HG02610 (cell line): ENCODE data around the gene CRYAB.
A peak's percentile ranks its signal among the peaks of the same experiment; 100 is the strongest.
"Not testable (repeated sequence)": the region's sequence is repeated elsewhere in the genome, so short reads cannot be mapped to it uniquely, and the experiment has no call there.

Source experiments
- ATAC-seq: cut with Tn5 transposase; IDR thresholded peaks from one replicate; pipeline ENCODE4 v1.9.1; 2021; ENCODE audit warnings: mild to moderate bottlenecking, moderate library complexity; ENCODE audit not compliant: unreplicated experiment

Gene CRYAB

DNA sequence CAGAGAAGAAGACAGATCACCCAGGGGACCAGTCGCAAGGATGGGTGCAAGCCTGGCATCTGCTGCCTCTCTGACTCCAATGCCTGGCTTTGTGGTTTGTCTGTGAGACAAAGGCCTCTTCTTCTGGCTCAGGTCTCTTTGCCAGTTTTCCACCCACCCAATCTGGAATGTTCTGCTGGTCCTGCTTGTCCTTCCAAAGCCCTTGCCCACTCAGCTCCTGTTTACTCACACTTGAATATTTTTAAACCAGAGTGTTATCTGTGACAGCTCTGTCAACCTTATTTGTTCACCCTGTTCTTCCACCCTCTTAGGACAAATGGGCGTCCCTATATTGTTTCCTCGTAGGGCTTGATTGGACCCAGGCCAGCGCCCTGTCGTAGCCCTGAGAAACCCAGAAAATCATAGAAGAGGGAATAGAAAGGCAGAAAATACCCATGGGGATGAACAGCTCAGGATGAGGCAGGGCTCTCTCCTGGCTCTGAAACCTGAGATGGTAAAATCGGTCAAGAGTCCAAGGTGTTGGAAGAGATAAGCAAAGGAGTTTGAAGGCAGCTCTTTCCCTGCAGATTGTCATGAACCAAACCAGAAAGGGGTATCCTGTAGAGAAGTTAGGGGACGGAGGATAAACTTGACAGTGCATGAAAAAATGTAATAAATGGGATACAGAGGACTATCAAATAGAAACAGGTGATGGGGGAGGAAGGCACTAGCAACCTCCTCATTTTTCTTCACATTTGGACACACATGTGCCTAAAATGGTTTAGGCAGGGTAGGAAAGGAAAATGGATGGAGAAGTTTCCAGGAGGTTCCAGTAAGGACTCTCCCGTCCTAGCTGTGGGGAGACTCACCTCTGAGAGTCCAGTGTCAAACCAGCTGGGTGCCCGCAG lies 651 bp downstream of the CRYAB start:
- ATAC-seq, result no peak

DNA sequence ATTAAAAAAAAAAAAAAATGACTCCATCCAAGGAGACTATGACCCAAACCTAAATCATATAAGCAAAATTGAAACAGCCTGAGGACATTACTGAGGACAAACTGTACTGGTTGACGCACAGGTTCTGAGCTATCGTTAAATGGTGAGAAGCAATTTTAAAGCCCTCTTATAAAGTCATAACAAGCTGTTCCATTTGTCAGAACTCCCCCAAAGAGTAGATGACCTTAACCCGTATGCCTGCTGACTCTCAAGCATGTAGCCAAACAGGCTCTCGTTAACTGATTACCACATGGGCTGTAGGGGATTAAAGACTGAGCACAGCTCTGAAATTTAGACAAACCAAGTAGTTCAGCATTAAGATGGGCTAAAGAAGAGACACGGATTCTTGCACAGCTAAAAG lies 2.2 kb downstream of the CRYAB start:
- ATAC-seq, result no peak

DNA sequence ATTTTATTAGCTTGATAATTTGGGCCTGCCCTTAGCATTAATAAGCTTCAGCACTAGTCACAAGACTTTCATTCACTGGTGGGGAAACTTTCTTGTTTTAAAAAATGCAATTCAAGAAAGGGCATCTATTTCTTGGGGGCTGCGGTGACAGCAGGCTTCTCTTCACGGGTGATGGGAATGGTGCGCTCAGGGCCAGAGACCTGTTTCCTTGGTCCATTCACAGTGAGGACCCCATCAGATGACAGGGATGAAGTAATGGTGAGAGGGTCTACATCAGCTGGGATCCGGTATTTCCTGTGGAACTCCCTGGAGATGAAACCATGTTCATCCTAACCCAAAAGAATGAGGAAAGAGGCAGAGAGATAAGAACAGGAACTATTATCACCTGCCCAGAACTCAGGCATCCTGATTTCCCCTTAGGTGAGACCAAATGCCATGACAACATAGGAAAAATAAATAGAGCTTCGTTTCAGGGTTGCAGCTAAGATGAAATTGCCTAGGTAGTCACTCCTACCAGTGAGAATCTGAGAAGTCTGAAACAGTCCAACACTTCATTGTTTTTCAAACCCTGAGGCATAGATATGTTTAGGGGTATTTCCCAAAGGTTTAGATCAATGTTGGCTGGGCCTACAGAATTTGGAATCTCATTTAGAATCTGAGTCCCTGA lies 2.8 kb downstream of the CRYAB start:
- ATAC-seq, result no peak

- ATAC-seq, result no peak
These were observed 4.9 kb downstream of the CRYAB start for GRCh38 chr11:111906680-111907079.

DNA sequence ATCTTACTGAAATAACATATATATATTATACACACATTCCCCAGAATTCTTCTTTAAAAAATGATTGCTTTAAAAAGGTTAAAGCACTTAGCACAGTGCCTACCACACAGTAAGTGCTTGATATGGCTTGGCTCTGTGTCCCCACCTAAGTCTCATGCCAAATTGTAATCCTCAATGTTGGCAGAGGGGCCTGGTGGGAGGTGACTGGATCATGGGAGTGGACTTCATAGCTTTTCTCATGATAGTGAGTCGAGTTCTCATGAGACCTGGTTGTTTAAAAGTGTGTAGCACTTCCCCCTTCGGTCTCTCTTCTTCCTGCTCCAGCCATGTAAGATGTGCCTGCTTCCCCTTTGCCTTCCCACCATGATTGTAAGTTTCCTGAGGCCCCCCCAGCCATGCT lies 6.2 kb downstream of the CRYAB start:
- ATAC-seq, result no peak

- ATAC-seq, result no peak
These were observed 24.7 kb downstream of the CRYAB start for GRCh38 chr11:111886844-111887243.

GRCh38 chr11:111886032-111886431 lies 25.5 kb downstream of the CRYAB start:
- no peak for ATAC-seq

DNA sequence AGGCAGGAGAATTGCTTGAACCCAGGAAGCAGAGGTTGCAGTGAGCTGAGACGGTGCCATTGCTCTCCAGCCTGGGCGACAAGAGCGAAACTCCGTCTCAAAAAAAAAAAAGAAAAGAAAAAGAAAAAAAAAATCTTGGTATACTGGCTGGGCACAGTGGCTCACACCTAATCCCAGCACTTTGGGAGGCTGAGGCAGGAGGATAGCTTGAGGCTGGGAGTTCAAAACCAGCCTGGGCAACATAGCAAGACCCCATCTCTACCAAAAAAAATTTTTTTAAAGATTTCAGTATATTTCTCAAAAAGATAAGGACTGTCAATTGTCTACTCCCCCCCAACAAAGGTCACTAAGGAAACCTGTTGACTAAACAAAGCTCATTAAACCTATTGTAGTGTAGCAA lies 26.5 kb downstream of the CRYAB start:
- ATAC-seq, result not testable (repeated sequence)

DNA sequence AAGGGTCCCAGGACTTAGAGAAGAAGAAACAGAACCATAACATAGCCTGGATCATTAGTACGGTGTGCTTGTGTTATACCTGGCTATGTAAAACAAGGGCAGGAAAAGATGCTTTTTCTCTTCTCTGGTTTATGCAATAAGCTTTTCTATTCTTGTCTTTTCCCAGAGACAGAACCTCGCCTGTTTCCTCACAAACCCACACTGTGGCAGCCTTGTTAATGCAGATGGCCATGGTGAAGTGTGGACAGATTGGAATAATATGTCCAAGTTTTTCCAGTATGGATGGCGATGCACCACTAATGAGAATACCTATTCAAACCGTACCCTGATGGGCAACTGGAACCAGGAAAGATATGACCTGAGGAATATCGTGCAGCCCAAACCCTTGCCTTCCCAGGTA lies 29.4 kb downstream of the CRYAB start:
- ATAC-seq, result no peak

DNA sequence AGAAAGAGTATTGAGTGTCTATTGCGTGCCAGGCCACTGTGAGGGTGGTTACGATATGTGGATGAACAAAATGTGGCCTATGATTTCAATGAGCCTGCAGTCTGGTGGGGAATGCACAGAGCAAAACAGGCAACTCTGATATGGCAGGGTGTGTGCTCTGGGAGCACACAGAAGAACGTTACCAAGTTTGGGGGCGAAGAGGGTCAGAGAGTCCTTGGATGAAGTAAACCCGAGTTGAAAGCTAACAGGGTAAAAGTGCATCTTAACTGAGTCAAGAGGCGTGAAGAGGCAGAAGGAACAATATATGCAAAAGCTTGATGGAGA lies 32.0 kb downstream of the CRYAB start:
- ATAC-seq, result no peak

DNA sequence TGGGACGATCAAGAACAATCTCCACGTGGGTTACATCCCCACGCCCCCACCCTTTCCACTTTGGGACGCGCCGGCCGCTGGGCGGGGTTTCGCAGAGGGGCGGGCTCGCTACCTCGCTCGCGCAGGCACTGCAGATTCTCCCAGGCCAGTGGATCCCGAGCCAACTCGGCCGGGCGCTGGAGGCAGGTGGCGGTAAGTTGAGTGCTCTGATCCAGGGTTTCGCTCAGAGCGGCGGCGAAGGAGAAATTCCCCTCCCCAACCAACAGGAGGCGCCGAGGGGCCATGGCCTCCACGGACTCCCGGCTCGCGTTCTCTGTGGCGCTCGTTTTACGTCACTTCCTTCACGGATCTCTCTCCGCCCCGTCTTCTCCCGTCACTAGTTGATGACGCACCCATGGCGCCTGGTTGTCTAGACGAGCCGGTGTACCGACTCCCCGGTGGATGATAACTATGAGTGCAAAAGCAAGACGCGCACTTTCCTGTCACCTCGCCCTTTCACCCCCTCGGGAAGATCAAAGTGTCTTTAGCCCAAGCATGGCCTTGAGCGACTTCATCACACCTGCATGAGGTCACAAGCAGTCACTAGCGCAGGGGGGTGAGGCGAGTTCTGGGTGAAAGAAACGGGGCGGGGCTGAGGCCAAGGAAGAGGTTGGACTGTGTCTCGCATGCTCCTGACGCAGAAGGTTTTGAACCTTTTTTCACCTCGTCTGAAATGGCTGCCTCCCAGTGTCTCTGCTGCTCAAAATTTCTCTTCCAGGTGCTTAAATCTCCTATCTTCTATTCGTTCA lies 32.5 kb downstream of the CRYAB start, which contains the start of the genes CFAP68 and FDXACB1:
Gene CFAP68, plus strand, starts transcription at position 693 of the 788 bp plus-strand sequence. Its CDS starts 20 bp downstream, at position 713.
Gene FDXACB1, minus strand, starts transcription at position 317 of the 788 bp plus-strand sequence. Its CDS starts 33 bp downstream, at position 284.
- peak; percentile 90 for ATAC-seq

DNA sequence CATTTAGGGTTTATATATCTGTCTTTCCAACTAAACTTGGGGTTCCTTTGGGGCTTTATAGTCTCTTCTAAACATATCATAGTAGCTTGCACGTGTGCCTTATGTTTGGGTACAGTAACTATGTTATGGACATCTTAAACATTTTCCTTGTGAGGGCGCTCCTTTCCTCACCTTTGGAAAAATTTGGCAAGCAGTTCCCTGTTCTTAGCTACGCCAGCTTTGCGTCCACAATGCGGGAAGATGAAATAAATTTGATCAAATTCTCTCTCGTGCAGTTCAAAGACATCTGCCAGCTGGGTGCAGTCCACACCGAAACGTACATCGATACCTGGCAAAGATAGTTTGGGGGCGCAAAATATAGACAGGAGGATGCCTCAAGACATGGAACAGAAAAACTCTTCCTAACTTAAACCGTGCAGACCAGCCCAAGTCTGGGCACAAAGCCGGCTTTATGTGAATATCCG lies 33.2 kb downstream of the CRYAB start:
- peak; percentile 2 for ATAC-seq

GRCh38 chr11:111871693-111872161 lies 39.8 kb downstream of the CRYAB start:
- no peak for ATAC-seq

DNA sequence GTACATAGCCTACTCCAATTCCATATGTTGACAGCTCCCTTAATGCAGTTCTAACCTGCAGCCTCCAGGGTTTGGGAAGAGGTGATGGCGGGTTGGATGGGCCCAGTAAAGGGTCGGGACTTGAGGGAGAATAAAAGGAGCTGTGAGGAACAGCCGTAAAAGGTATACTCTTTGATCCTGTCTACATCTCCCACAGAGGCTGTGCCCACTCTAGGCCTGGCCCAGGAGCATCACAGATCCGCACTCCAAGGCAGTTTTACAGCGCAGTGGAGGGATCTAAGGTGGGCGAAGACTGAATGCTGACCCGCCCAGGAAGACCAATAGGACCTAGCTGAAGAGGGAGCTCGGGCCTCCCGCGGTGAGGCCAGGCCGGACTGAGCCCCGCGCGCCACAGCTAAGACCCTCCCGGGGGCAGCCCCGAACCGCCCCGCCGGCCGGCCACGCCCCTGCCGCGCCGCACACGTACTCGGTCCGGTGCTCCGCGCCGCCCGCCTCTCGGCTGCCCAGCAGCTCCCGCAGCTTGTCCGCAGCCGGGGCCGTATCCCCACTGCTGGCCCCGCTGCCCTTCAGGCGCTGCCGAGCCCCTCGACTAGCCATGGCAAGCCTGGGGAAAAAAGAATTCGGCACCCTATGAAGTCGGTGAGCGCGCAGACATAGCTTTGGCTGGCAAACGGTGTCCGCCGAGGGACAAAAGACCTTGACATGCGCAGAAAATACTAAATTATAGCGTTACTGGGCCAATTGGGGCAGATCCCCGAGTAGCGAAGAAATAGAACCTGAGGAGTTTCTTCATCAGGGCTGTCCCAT lies 40.5 kb downstream of the CRYAB start, which contains the start of gene ALG9:
Gene ALG9, minus strand, starts transcription at position 696 of the 807 bp plus-strand sequence. Its CDS starts 99 bp downstream, at position 597.
- peak; percentile 88 for ATAC-seq

GRCh38 chr11:111870522-111870885 lies 41.1 kb downstream of the CRYAB start:
- peak; percentile 24 for ATAC-seq

- no peak for ATAC-seq
These were observed 41.5 kb downstream of the CRYAB start for GRCh38 chr11:111870113-111870512.

GRCh38 chr11:111860257-111860656 lies 51.3 kb downstream of the CRYAB start:
- no peak for ATAC-seq
